Stimulated activated naive CD8-positive, alpha-beta T cell treated with anti-CD3 and anti-CD28 coated beads, Interleukin-15, amount 100 ng/mL, for 72 hours (primary cell): ENCODE results near the gene PTN.
"Not testable (repeated sequence)": the region's sequence is repeated elsewhere in the genome, so short reads cannot be mapped to it uniquely, and the experiment has no call there.

Source experiments
- ATAC-seq: fragments of 150-1000 bp; cut with Tn5 transposase; 2 replicates; pipeline ENCODE4 v1.10.0; 2021; ENCODE audit warnings: mild to moderate bottlenecking, moderate library complexity
- DNase-seq, 2 donors: peaks; one replicate each; pipeline ENCODE4 v3.0.0; 2021 to 2022
- H3K27ac Mint-ChIP-seq, 2 donors: one replicate each; pipeline ENCODE4 v1.8.0; 2022; ENCODE audit warnings: mild to moderate bottlenecking in 2 of 2, mixed read lengths in 2 of 2, moderate library complexity in 2 of 2
- H3K27me3 Mint-ChIP-seq: one replicate; pipeline ENCODE4 v1.8.0; 2022; ENCODE audit warnings: mixed read lengths
- H3K4me1 Mint-ChIP-seq: one replicate; pipeline ENCODE4 v1.8.0; 2022; ENCODE audit warnings: mild to moderate bottlenecking, mixed read lengths
- H3K4me3 Mint-ChIP-seq, 2 donors: one replicate each; pipeline ENCODE4 v1.8.0; 2022; ENCODE audit warnings: mild to moderate bottlenecking in 2 of 2, mixed read lengths in 2 of 2, moderate library complexity in 1 of 2
- H3K9me3 Mint-ChIP-seq, 2 donors: one replicate each; pipeline ENCODE4 v1.8.0; 2022; ENCODE audit warnings: mixed read lengths in 2 of 2

Gene PTN

GRCh38 chr7:137254766-137255165 lies 88.8 kb downstream of the PTN start:
- no peak overlapping the region for H3K4me3 Mint-ChIP-seq
- H3K4me1 Mint-ChIP-seq: no peaks in the 10 kb centered on the region
- peaks cover 0 to 11% of the 10 kb centered on the region in 2 donors for H3K9me3 Mint-ChIP-seq
- H3K27me3 Mint-ChIP-seq: no peaks in the 10 kb centered on the region
- DNase-seq (no peak), ATAC-seq (no peak)
- no peak overlapping the region for H3K27ac Mint-ChIP-seq

- H3K27me3 Mint-ChIP-seq: no peaks in the 10 kb centered on the region
- no peaks in the 10 kb centered on the region for H3K4me1 Mint-ChIP-seq
- ATAC-seq: no peak
- peaks cover 0 to 5% of the 10 kb centered on the region in 2 donors for H3K9me3 Mint-ChIP-seq
- no peak overlapping the region for H3K27ac Mint-ChIP-seq
- H3K4me3 Mint-ChIP-seq: no peak overlapping the region
- DNase-seq: no peak
Measured at GRCh38 chr7:137245890-137246289, 97.6 kb downstream of the PTN start.

- Mint-ChIP-seq H3K4me1 (no peaks in the 10 kb centered on the region), H3K27me3 (no peaks in the 10 kb centered on the region), H3K9me3 (peaks cover 0 to 5% of the 10 kb centered on the region in 2 donors), H3K27ac (no peak overlapping the region), H3K4me3 (no peak overlapping the region)
- ATAC-seq (no peak), DNase-seq (no peak)
Measured at GRCh38 chr7:137245186-137245585, 98.3 kb downstream of the PTN start.

GRCh38 chr7:137243741-137244140 lies 99.8 kb downstream of the PTN start:
- H3K27me3 Mint-ChIP-seq: no peaks in the 10 kb centered on the region
- no peak for ATAC-seq
- peaks cover 0 to 5% of the 10 kb centered on the region in 2 donors for H3K9me3 Mint-ChIP-seq
- no peaks in the 10 kb centered on the region for H3K4me1 Mint-ChIP-seq
- no peak overlapping the region for H3K27ac Mint-ChIP-seq
- DNase-seq: no peak
- no peak overlapping the region for H3K4me3 Mint-ChIP-seq

- no peaks in the 10 kb centered on the region for H3K27me3 Mint-ChIP-seq
- peaks cover 0 to 5% of the 10 kb centered on the region in 2 donors for H3K9me3 Mint-ChIP-seq
- ATAC-seq: no peak
- H3K4me1 Mint-ChIP-seq: no peaks in the 10 kb centered on the region
- DNase-seq: no peak
- no peak overlapping the region for H3K4me3 Mint-ChIP-seq
- no peak overlapping the region for H3K27ac Mint-ChIP-seq
Measured at GRCh38 chr7:137242616-137243015, 100.9 kb downstream of the PTN start.

GRCh38 chr7:137241655-137242360 lies 101.7 kb downstream of the PTN start:
- no peak overlapping the region for H3K4me3 Mint-ChIP-seq
- H3K27me3 Mint-ChIP-seq: no peaks in the 10 kb centered on the region
- no peaks in the 10 kb centered on the region for H3K4me1 Mint-ChIP-seq
- no peak overlapping the region for H3K27ac Mint-ChIP-seq
- ATAC-seq (no peak), DNase-seq (no peak)
- no peaks in the 10 kb centered on the region for H3K9me3 Mint-ChIP-seq

GRCh38 chr7:137239186-137239585 lies 104.3 kb downstream of the PTN start:
- not testable (repeated sequence) for H3K9me3 Mint-ChIP-seq, H3K4me1 Mint-ChIP-seq, DNase-seq, H3K27me3 Mint-ChIP-seq, H3K27ac Mint-ChIP-seq, H3K4me3 Mint-ChIP-seq, ATAC-seq

- ATAC-seq (no peak), DNase-seq (no peak)
- Mint-ChIP-seq H3K4me3 (no peak overlapping the region), H3K27ac (no peak overlapping the region), H3K4me1 (no peaks in the 10 kb centered on the region), H3K27me3 (no peaks in the 10 kb centered on the region), H3K9me3 (peaks cover 0 to 10% of the 10 kb centered on the region in 2 donors)
Measured at GRCh38 chr7:137235434-137235833, 108.1 kb downstream of the PTN start.

- DNase-seq: no peak
- Mint-ChIP-seq H3K4me1 (no peaks in the 10 kb centered on the region), H3K4me3 (no peak overlapping the region), H3K9me3 (peaks cover 0 to 13% of the 10 kb centered on the region in 2 donors), H3K27ac (no peak overlapping the region), H3K27me3 (no peaks in the 10 kb centered on the region)
- no peak for ATAC-seq
Measured at GRCh38 chr7:137231167-137231566, 112.4 kb downstream of the PTN start.

- ATAC-seq (no peak), DNase-seq (no peak)
- no peak overlapping the region for H3K4me3 Mint-ChIP-seq
- peaks cover 6 to 11% of the 10 kb centered on the region in 2 donors for H3K9me3 Mint-ChIP-seq
- H3K27me3 Mint-ChIP-seq: no peaks in the 10 kb centered on the region
- H3K4me1 Mint-ChIP-seq: no peaks in the 10 kb centered on the region
- no peak overlapping the region for H3K27ac Mint-ChIP-seq
Measured at GRCh38 chr7:137221467-137221866, 122.1 kb downstream of the PTN start.

GRCh38 chr7:137213744-137214143 lies 129.8 kb downstream of the PTN start:
- DNase-seq (no peak), ATAC-seq (no peak)
- no peak overlapping the region for H3K27ac Mint-ChIP-seq

GRCh38 chr7:137209151-137209817 lies 134.2 kb downstream of the PTN start:
- H3K4me1 Mint-ChIP-seq: no peaks in the 10 kb centered on the region
- no peak for DNase-seq
- H3K9me3 Mint-ChIP-seq: peaks cover 6 to 11% of the 10 kb centered on the region in 2 donors
- H3K27me3 Mint-ChIP-seq: no peaks in the 10 kb centered on the region
- H3K4me3 Mint-ChIP-seq: no peak overlapping the region
- ATAC-seq: no peak
- H3K27ac Mint-ChIP-seq: no peak overlapping the region

More at GRCh38 chr7:137213744-137214143, 129.8 kb downstream of the PTN start:
- Mint-ChIP-seq H3K4me3 (no peak overlapping the region), H3K4me1 (no peaks in the 10 kb centered on the region), H3K27me3 (no peaks in the 10 kb centered on the region), H3K9me3 (peaks cover 11 to 14% of the 10 kb centered on the region in 2 donors)

- no peak for DNase-seq
- Mint-ChIP-seq H3K4me1 (no peaks in the 10 kb centered on the region), H3K27ac (no peak overlapping the region), H3K27me3 (no peaks in the 10 kb centered on the region), H3K9me3 (peaks cover 6 to 13% of the 10 kb centered on the region in 2 donors), H3K4me3 (no peak overlapping the region)
- ATAC-seq: no peak
Measured at GRCh38 chr7:137206770-137207169, 136.8 kb downstream of the PTN start.

GRCh38 chr7:137204246-137204645 lies 139.3 kb downstream of the PTN start:
- Mint-ChIP-seq H3K9me3 (peaks cover 6 to 18% of the 10 kb centered on the region in 2 donors), H3K27ac (no peak overlapping the region)

GRCh38 chr7:137203351-137203750 lies 140.2 kb downstream of the PTN start:
- no peak for ATAC-seq
- Mint-ChIP-seq H3K4me3 (no peak overlapping the region), H3K27ac (no peak overlapping the region), H3K4me1 (no peaks in the 10 kb centered on the region), H3K27me3 (no peaks in the 10 kb centered on the region), H3K9me3 (peaks cover 6 to 18% of the 10 kb centered on the region in 2 donors)
- DNase-seq: no peak

More at GRCh38 chr7:137204246-137204645, 139.3 kb downstream of the PTN start:
- Mint-ChIP-seq H3K4me1 (no peaks in the 10 kb centered on the region), H3K27me3 (no peaks in the 10 kb centered on the region), H3K4me3 (no peak overlapping the region)
- DNase-seq (no peak), ATAC-seq (no peak)

- ATAC-seq (no peak), DNase-seq (no peak)
- Mint-ChIP-seq H3K4me3 (no peak overlapping the region), H3K27me3 (no peaks in the 10 kb centered on the region), H3K9me3 (peaks cover 0 to 4% of the 10 kb centered on the region in 2 donors), H3K27ac (no peak overlapping the region), H3K4me1 (no peaks in the 10 kb centered on the region)
Measured at GRCh38 chr7:137196648-137197047, 146.9 kb downstream of the PTN start.
